GM21360 (cell line): ENCODE data around the gene SPATA7.

Experiments used
- ATAC-seq: cut with Tn5 transposase; IDR thresholded peaks from one replicate; pipeline ENCODE4 v1.9.1; 2021; ENCODE audit warnings: mild to moderate bottlenecking, moderate library complexity; ENCODE audit not compliant: unreplicated experiment

The SPATA7 gene

GRCh38 chr14:88479574-88479987, 94.1 kb downstream of the SPATA7 start:
- ATAC-seq, result no peak

- no peak for ATAC-seq
Measured at GRCh38 chr14:88481059-88481458, 95.6 kb downstream of the SPATA7 start.

GRCh38 chr14:88481794-88482193, 96.3 kb downstream of the SPATA7 start:
- ATAC-seq, result no peak

- ATAC-seq, result no peak
Measured at GRCh38 chr14:88482524-88482923, 97.1 kb downstream of the SPATA7 start.
